Peyer's patch (tissue), 4 donors: ENCODE results near the gene AEBP2.

Experiments used
- CTCF ChIP-seq, 6 experiments: fragments of 450-650 bp in 4 of 6; fragments of 200-600 bp in 2 of 6; sonication (generic) in 1 of 6; IDR thresholded peaks; one replicate each; pipeline ENCODE4 v1.5.1; 2017 to 2019; ENCODE audit warnings: antibody characterized with exemption in 6 of 6, mild to moderate bottlenecking in 3 of 6, moderate library complexity in 1 of 6
- POLR2A ChIP-seq, 2 donors: fragments of 450-650 bp; IDR thresholded peaks; one replicate each; pipeline ENCODE4 v1.5.1; 2017; ENCODE audit warnings: antibody characterized with exemption in 2 of 2, mild to moderate bottlenecking in 2 of 2, moderate library complexity in 2 of 2

- no peak for TF ChIP-seq CTCF (IDR thresholded peaks at IDR 0.05)
- no peak for TF ChIP-seq POLR2A (IDR thresholded peaks at IDR 0.05)
These were observed 29.9 kb upstream of the AEBP2 start for GRCh38 chr12:19409376-19409775.
